Measurements from ENCODE around the gene SLC22A31. TPM values are rescaled to one million over a fixed set of nuclear protein-coding genes. Genes with fewer than 3 reads are reported as not detected.

SLC22A31 gene
- total RNA-seq, 1 donor from 2014 or later: not detected

DNA sequence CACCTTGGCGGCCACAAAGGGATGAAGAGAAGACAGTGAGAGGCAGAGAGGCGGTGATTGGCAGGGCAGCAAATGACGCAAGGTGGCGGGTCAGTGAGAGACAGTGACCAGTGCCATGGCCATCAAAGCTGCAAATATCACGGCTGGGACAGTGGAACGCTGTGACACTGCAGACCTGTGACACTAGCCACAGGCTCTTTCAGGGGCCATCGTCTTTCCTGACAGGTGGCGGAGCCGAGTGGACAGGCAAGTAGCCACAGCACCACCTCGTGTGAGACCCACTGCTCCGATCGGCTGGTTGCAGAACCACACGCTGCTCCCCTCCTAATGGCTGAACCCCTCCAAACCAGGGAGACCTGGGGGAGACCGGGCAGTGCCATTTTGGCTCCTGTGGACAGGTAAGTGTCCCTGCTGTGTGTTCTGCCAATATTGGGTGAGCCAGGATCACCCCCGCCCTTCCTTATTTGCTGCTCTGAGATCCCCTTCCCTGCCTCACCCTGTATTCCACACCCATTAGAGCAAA lies 9.2 kb upstream of the SLC22A31 start:
- Mint-ChIP-seq H3K27me3 (ENCODE audit: insufficient read depth, low read depth) (peaks cover 15% of the 10 kb centered on the region), H3K4me3 (no peak overlapping the region), H3K4me1 (no peaks in the 10 kb centered on the region), H3K27ac (no peak overlapping the region), H3K36me3 (no peaks in the 10 kb centered on the region), H3K9me3 (no peaks in the 10 kb centered on the region)
- Histone ChIP-seq H3K9ac (no peak overlapping the region), H3F3A (ENCODE audit: low read depth) (no peaks in the 10 kb centered on the region), H3K27me3 (peaks cover 54% of the 10 kb centered on the region), H2AFZ (replicated peaks) (no peak overlapping the region), H3K79me2 (ENCODE audit: low read depth) (no peaks in the 10 kb centered on the region), H3K4me3 (no peak overlapping the region), H3K9me3 (ENCODE audit: low read depth) (no peaks in the 10 kb centered on the region), H3K36me3 (no peaks in the 10 kb centered on the region), H4K20me1 (ENCODE audit: low read depth) (no peaks in the 10 kb centered on the region), H3K4me2 (no peak overlapping the region), H3K4me1 (no peaks in the 10 kb centered on the region), H3K27ac (no peak overlapping the region)
- no peak for TF ChIP-seq EZH2phosphoT487 (IDR thresholded peaks at IDR 0.05)
- TF ChIP-seq, protein P1, sequence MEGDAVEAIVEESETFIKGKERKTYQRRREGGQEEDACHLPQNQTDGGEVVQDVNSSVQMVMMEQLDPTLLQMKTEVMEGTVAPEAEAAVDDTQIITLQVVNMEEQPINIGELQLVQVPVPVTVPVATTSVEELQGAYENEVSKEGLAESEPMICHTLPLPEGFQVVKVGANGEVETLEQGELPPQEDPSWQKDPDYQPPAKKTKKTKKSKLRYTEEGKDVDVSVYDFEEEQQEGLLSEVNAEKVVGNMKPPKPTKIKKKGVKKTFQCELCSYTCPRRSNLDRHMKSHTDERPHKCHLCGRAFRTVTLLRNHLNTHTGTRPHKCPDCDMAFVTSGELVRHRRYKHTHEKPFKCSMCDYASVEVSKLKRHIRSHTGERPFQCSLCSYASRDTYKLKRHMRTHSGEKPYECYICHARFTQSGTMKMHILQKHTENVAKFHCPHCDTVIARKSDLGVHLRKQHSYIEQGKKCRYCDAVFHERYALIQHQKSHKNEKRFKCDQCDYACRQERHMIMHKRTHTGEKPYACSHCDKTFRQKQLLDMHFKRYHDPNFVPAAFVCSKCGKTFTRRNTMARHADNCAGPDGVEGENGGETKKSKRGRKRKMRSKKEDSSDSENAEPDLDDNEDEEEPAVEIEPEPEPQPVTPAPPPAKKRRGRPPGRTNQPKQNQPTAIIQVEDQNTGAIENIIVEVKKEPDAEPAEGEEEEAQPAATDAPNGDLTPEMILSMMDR (IDR thresholded peaks at IDR 0.05): peak; percentile 17
- DNase-seq (ENCODE audit: low spot score): no peak

DNA sequence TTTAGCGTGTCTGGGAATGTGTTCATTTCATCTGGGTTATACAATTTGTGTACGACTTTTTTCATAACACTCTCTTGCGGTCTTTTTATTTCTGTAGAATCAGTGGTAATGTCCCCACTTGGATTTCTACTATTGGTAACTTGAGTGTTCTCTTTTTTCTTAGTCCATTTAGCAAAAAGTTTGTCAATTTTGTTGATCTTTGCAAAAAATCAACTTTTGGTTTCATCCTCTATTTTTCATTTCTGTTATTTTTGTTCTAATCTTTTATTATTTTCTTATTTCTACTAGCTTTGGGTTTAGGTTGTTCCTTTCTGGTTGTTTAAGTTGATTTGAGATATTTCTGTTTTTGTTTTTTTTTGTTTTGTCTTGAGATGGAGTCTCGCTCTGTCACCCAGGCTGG lies 7.7 kb upstream of the SLC22A31 start:
- H3K27ac Mint-ChIP-seq: no peak overlapping the region
- H3K9ac ChIP-seq: no peak overlapping the region
- peaks cover 70% of the 10 kb centered on the region for H3K27me3 ChIP-seq
- no peaks in the 10 kb centered on the region for H3K36me3 ChIP-seq
- no peaks in the 10 kb centered on the region for H3K36me3 Mint-ChIP-seq
- H3K79me2 ChIP-seq (ENCODE audit: low read depth): no peaks in the 10 kb centered on the region
- H3K27me3 Mint-ChIP-seq (ENCODE audit: insufficient read depth, low read depth): peaks cover 27% of the 10 kb centered on the region
- H3K4me3 ChIP-seq: no peak overlapping the region
- DNase-seq (ENCODE audit: low spot score): no peak
- no peaks in the 10 kb centered on the region for H3K4me1 Mint-ChIP-seq
- no peaks in the 10 kb centered on the region for H3F3A ChIP-seq (ENCODE audit: low read depth)
- no peaks in the 10 kb centered on the region for H3K4me1 ChIP-seq
- no peak overlapping the region for H3K4me3 Mint-ChIP-seq
- H3K4me2 ChIP-seq: no peak overlapping the region
- H3K9me3 ChIP-seq (ENCODE audit: low read depth): no peaks in the 10 kb centered on the region
- TF ChIP-seq EZH2 (IDR thresholded peaks at IDR 0.05) (no peak), EZH2phosphoT487 (IDR thresholded peaks at IDR 0.05) (no peak)
- TF ChIP-seq, protein P1 (IDR thresholded peaks at IDR 0.05): no peak
- H3K9me3 Mint-ChIP-seq: peaks cover 5% of the 10 kb centered on the region
- H2AFZ ChIP-seq (replicated peaks): no peak overlapping the region
- no peak overlapping the region for H3K27ac ChIP-seq
- H4K20me1 ChIP-seq (ENCODE audit: low read depth): no peaks in the 10 kb centered on the region

DNA sequence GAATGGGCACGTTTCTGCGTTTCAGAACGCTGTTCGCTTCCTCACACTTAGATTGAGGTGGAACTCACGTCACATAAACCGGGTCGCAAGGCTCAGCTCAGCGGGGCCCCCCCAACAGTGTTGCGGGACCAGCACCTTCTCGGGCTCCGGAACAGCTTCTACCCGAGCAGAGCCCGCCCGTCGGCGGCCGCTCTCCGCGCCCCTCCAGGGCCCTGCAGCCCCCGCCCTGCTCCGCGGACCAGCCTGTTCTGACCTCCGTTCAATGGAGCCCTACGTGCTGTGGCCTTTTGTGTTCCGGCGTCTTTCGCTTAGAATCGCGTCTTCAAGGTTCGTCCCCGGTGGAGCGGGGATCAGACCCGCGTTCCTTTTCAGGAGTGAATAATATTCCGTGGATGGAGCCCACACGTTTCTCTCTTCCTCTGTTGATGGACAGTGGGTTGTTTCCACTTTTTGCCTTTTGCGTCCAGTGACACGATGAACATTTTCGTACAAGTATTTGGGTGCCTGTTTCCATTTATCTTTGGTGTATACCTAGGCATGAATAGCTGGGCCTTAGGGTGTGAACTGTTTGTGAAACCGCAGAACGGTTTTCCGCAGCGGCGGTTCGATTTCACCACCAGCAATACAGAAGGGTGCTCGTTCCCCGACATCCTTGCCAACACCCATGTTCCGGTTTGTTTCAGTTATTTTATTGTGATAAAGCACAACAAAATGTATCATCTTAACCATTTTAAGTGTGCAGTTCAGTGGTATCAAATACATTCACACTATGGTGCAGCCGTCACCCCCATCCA lies 2.3 kb upstream of the SLC22A31 start:
- Histone ChIP-seq H2AFZ (replicated peaks) (no peak overlapping the region), H3K27me3 (peaks cover 92% of the 10 kb centered on the region), H3K4me3 (peak overlapping the region; percentile 38), H3K9me3 (ENCODE audit: low read depth) (no peaks in the 10 kb centered on the region), H3F3A (ENCODE audit: low read depth) (peaks cover 17% of the 10 kb centered on the region), H3K36me3 (no peaks in the 10 kb centered on the region), H4K20me1 (ENCODE audit: low read depth) (peaks cover 19% of the 10 kb centered on the region), H3K4me1 (peaks cover 10% of the 10 kb centered on the region), H3K9ac (no peak overlapping the region), H3K79me2 (ENCODE audit: low read depth) (no peaks in the 10 kb centered on the region), H3K4me2 (peak overlapping the region; percentile 65), H3K27ac (no peak overlapping the region)
- Mint-ChIP-seq H3K36me3 (no peaks in the 10 kb centered on the region), H3K4me1 (peaks cover 10% of the 10 kb centered on the region), H3K9me3 (peaks cover 9% of the 10 kb centered on the region), H3K27ac (no peak overlapping the region), H3K27me3 (ENCODE audit: insufficient read depth, low read depth) (peaks cover 36% of the 10 kb centered on the region), H3K4me3 (peak overlapping the region; percentile 79)
- TF ChIP-seq, protein P1 (IDR thresholded peaks at IDR 0.05): no peak
- TF ChIP-seq EZH2phosphoT487 (IDR thresholded peaks at IDR 0.05): peak; percentile 54
- peak; percentile 86 for TF ChIP-seq EZH2 (IDR thresholded peaks at IDR 0.05)
- DNase-seq (ENCODE audit: low spot score): peak; percentile 42
